GM21529 (cell line): ENCODE results near the gene VGF.
"Not testable (repeated sequence)": the region's sequence is repeated elsewhere in the genome, so short reads cannot be mapped to it uniquely, and the experiment has no call there.

Experiments used
- ATAC-seq: cut with Tn5 transposase; IDR thresholded peaks from one replicate; pipeline ENCODE4 v1.9.1; 2021; ENCODE audit not compliant: unreplicated experiment

The VGF gene

DNA sequence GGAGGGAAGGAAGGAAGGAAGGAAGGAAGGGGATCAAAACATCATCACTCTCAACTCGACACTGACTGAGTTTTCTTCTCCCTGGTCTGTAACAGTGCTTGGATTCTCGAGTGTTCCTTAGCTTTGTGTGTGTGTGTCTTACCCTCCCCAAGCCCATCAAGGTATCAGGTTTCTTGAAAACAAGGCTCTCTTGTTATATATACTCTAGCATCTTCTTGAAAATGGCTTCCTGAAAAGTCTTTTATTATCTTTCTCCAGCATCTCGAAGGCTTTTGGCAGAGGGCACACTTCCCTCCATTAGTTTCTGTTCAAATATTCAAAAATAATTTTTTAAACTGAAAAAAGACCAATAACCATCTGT lies 25.1 kb downstream of the VGF start:
- ATAC-seq: no peak

GRCh38 chr7:101138213-101138870 lies 27.0 kb downstream of the VGF start:
- ATAC-seq: peak; percentile 74

DNA sequence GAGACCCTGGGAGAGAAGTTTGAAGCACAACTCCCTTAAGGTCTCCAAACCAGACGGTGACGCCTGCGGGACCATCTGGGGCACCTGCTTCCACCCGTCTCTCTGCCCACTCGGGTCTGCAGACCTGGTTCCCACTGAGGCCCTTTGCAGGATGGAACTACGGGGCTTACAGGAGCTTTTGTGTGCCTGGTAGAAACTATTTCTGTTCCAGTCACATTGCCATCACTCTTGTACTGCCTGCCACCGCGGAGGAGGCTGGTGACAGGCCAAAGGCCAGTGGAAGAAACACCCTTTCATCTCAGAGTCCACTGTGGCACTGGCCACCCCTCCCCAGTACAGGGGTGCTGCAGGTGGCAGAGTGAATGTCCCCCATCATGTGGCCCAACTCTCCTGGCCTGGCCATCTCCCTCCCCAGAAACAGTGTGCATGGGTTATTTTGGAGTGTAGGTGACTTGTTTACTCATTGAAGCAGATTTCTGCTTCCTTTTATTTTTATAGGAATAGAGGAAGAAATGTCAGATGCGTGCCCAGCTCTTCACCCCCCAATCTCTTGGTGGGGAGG lies 27.6 kb downstream of the VGF start:
- ATAC-seq: no peak

DNA sequence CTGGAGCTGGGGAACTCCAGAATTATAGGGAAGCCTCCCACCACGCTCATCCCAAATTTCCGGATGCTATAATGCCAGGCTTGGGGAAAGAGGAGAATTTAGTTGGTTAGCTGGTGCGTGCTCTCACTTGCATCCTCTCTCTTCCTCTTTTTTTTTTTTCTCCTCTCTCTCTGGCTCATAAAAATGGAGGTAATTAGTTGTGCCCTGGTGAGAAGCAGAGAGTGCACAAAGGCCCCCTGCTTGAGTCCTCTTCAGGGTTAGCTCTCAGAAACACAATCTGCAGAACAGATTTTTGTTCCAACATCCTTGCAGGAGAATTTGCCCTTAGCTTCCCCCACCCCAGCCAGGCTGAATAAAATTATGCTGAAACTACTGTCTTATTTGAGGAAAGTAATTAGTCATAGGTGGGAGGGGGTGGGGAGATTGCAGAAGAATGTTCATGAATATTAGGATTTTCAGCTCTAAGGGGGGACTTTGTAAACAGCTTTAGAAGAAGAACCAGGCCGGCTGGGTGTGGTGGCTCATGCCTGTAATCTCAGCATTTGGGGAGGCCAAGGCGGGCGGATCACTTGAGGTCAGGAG lies 30.9 kb downstream of the VGF start:
- no peak for ATAC-seq

- ATAC-seq: no peak
These were observed 31.6 kb downstream of the VGF start for GRCh38 chr7:101133621-101134398.

DNA sequence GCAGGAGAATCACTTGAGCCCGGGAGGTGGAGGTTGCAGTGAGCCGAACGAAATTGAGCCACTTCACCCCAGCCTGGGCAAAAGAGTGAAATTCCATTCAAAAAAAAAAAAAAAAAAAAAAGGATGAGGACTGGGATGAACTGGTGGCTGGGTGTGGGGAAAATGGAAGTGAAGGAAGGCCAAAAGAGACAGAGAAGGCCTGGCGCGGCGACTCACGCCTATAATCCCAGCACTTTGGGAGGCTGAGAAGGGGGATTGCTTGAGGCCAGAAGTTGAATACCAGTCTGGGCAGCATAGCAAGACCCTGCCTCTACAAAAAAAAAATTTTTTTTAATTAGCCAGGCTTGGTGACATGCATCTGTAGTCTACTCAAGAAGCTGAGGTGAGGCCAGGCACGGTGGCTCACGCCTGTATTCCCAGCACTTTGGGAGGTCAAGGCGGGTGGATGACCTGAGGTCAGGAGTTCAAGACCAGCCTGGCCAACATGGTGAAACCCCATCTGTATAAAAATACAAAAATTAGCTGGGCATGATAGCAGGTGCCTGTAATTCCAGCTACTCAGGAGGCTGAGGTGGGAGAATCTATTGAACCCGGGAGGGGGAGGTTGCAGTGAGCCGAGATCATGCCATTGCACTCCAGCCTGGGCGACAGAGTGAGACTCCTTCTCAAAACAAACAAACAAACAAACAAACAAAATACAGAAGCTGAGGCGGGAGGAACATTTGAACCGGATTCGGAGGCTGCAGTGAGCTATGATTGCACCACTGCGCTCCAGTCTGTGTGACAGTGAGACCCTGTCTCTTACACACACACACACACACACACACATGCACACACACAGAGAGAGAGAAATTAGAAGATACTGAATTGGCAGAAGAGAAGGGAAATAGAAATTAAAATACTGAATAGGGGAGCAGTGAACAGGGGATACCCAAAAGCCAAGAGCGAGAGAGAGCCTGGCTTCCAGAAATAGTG lies 32.5 kb downstream of the VGF start:
- ATAC-seq: not testable (repeated sequence)

- no peak for ATAC-seq
These were observed 35.7 kb downstream of the VGF start for GRCh38 chr7:101129603-101130117.

GRCh38 chr7:101128040-101128834 lies 37.1 kb downstream of the VGF start:
- ATAC-seq: no peak

GRCh38 chr7:101127460-101128039 lies 37.8 kb downstream of the VGF start:
- ATAC-seq: no peak

DNA sequence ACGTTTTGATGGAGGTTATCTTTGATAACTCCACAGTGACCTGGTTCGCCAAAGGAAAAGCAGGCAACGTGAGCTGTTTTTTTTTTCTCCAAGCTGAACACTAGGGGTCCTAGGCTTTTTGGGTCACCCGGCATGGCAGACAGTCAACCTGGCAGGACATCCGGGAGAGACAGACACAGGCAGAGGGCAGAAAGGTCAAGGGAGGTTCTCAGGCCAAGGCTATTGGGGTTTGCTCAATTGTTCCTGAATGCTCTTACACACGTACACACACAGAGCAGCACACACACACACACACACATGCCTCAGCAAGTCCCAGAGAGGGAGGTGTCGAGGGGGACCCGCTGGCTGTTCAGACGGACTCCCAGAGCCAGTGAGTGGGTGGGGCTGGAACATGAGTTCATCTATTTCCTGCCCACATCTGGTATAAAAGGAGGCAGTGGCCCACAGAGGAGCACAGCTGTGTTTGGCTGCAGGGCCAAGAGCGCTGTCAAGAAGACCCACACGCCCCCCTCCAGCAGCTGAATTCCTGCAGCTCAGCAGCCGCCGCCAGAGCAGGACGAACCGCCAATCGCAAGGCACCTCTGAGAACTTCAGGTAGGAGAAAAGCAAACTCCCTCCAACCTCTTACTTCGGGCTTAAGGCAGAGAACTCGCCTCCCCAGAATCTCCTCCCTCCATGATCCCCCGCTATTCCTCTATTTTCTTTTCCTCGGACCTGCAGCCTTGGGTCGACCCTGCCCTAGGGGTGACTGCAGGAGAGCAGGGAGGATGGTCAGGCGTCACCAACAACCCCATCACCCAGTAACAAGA lies 38.5 kb downstream of the VGF start, which contains the start of gene SERPINE1:
Gene SERPINE1, plus strand, starts transcription at position 454 of the 809 bp plus-strand sequence. CDS start 1,290 bp downstream, outside the sequence.
- peak; percentile 44 for ATAC-seq

DNA sequence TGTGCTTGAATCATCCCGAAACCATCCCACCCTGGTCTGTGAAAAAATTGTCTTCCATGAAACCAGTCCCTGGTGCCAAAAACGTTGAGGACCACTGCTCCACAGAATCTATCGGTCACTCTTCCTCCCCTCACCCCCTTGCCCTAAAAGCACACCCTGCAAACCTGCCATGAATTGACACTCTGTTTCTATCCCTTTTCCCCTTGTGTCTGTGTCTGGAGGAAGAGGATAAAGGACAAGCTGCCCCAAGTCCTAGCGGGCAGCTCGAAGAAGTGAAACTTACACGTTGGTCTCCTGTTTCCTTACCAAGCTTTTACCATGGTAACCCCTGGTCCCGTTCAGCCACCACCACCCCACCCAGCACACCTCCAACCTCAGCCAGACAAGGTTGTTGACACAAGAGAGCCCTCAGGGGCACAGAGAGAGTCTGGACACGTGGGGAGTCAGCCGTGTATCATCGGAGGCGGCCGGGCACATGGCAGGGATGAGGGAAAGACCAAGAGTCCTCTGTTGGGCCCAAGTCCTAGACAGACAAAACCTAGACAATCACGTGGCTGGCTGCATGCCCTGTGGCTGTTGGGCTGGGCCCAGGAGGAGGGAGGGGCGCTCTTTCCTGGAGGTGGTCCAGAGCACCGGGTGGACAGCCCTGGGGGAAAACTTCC lies 39.2 kb downstream of the VGF start:
- ATAC-seq: peak; percentile 67

DNA sequence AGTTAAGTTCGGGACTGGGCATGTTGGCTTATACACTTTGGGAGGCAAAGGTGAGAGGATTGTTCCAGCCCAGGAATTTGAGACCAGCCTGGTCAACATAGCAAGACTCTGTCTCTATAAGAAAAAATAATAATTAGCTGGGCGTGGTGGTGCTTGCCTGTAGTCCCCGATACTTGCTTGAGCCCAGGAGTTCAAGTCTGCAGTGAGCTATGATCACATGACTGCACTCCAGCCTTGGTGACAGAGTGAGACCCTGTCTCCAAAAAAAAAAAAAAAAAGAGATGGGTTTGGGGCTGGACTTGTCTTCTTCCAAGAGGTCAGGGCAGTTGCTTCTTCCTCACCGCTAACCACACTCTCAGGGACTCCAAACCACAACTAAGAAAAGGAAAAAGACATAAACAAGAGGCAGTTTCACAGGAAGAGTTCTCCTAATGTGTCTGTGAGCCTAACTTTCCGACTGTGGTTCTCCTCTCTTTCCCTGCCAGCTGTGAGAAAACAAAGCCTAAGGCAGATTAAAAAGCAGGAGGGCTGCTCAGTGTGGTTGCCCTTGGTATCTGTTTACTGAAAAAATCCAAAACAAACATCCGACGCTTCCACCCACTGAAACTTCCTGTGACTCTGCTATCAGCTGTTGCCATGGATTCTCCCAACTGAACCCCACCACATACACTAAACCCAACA lies 40.9 kb downstream of the VGF start:
- no peak for ATAC-seq

- ATAC-seq: no peak
These were observed 41.7 kb downstream of the VGF start for GRCh38 chr7:101123703-101124068.

GRCh38 chr7:101122933-101123702 lies 42.3 kb downstream of the VGF start:
- no peak for ATAC-seq

DNA sequence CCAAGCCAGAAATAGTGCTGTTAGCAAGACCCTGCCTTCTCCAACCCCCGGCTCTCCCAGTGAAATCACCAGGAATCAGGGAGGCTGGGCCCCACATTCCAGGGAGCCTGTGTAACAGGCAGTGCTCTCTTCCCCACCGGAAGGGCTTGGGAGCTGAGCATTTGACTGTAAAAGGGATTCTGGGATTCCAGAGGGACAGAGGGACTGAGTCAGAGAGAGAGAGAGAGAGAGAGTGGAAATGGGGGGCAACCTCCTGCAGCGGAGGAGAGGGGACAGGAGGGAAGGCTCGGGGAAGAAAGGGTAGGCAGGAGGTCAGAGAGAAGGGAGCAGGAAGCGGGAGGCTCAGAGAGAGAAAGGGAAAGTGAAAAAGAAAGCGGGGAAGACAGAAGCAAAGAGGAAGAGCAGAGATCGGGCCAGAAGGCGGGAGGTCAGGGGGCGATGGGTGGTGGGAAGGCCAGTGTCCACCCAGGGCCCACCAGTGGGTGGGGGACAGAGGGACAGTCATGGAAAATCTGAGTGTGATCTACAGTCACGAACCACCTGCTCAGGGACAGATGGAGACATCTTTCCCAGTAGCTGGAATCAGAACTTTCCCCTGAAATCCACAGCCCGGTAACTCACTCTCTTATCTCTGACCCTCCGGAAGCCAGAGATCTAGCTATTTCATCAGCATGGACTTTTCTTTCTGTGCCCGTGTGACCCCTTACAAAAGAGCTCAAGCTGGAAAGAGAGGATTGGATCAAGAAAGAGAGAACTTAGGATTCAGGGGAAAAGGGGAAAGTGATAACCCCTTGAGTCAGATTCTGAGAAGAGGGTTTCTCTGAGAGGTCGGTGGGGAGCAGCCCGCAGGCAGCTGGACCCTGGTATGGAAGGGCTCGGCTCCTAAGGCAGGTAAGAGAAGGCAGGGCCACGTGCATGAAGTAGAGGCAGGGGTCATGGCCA lies 43.1 kb downstream of the VGF start:
- no peak for ATAC-seq

GRCh38 chr7:101121631-101121990 lies 43.8 kb downstream of the VGF start:
- ATAC-seq: not testable (repeated sequence)
